MM.1S (cell line): Measurements from ENCODE around the gene CHST5.
"Not testable (repeated sequence)": the region's sequence is repeated elsewhere in the genome, so short reads cannot be mapped to it uniquely, and the experiment has no call there.

Experiments
- CTCF ChIP-seq: fragments of 300-600 bp; sonication (generic); IDR thresholded peaks from 2 replicates; pipeline ENCODE4 v1.5.1; 2016; ENCODE audit warnings: antibody characterized with exemption, low read length, mixed read lengths
- EZH2 ChIP-seq: fragments of 300-600 bp; sonication (generic); optimal IDR thresholded peaks from 2 replicates; pipeline ENCODE3; 2017; ENCODE audit warnings: low read depth, mild to moderate bottlenecking, antibody characterized with exemption, low read length, mixed read lengths

- not testable (repeated sequence) for TF ChIP-seq CTCF, EZH2
These were observed 37.1 kb downstream of the CHST5 start for GRCh38 chr16:75498605-75499322.
